Osteocyte (in vitro differentiated cells): Measurements from ENCODE around the gene NDFIP2. TPM values are rescaled to one million over a fixed set of nuclear protein-coding genes. Genes with fewer than 3 reads are reported as not detected.

Experiments used
- DNase-seq: peaks from one replicate; pipeline ENCODE4 v3.0.0; 2021; ENCODE audit warnings: mixed read lengths; ENCODE audit not compliant: unreplicated experiment; ENCODE audit errors: extremely low spot score
- H3K27ac Mint-ChIP-seq: one replicate; pipeline ENCODE4 v1.8.0; 2021; ENCODE audit warnings: mild to moderate bottlenecking, mixed read lengths; ENCODE audit not compliant: unreplicated experiment
- H3K27me3 Mint-ChIP-seq: one replicate; pipeline ENCODE4 v1.8.0; 2021; ENCODE audit warnings: mixed read lengths; ENCODE audit not compliant: unreplicated experiment
- H3K36me3 Mint-ChIP-seq: one replicate; pipeline ENCODE4 v1.8.0; 2021; ENCODE audit warnings: mixed read lengths; ENCODE audit not compliant: unreplicated experiment
- H3K4me1 Mint-ChIP-seq: one replicate; pipeline ENCODE4 v1.8.0; 2021; ENCODE audit warnings: mixed read lengths; ENCODE audit not compliant: unreplicated experiment
- H3K4me3 Mint-ChIP-seq: one replicate; pipeline ENCODE4 v1.8.0; 2021; ENCODE audit warnings: mild to moderate bottlenecking, moderate library complexity, mixed read lengths; ENCODE audit not compliant: unreplicated experiment
- H3K9me3 Mint-ChIP-seq: one replicate; pipeline ENCODE4 v1.8.0; 2021; ENCODE audit warnings: mixed read lengths; ENCODE audit not compliant: unreplicated experiment
- CTCF ChIP-seq: fragments of 200-600 bp; sonication (generic); IDR thresholded peaks from 2 replicates; pipeline ENCODE4 v1.5.0; 2021; ENCODE audit warnings: antibody characterized with exemption, mild to moderate bottlenecking, moderate library complexity
- total RNA-seq: library from RNA; stranded (reverse); gene quantifications from 2 replicates; pipeline ENCODE4 v1.2.1, GENCODE V29; 2021

The NDFIP2 gene
- total RNA-seq, 1 donor from 2014 or later, result 30.6 TPM

- Mint-ChIP-seq H3K27ac (no peak overlapping the region), H3K4me1 (no peaks in the 10 kb centered on the region), H3K27me3 (peaks cover 21% of the 10 kb centered on the region), H3K36me3 (no peaks in the 10 kb centered on the region), H3K9me3 (no peaks in the 10 kb centered on the region), H3K4me3 (no peak overlapping the region)
- no peak for TF ChIP-seq CTCF
- DNase-seq, result no peak
Observed at GRCh38 chr13:79457948-79458347, 23.0 kb upstream of the NDFIP2 start.

- Mint-ChIP-seq H3K27ac (no peak overlapping the region), H3K36me3 (no peaks in the 10 kb centered on the region), H3K4me1 (no peaks in the 10 kb centered on the region), H3K9me3 (no peaks in the 10 kb centered on the region), H3K4me3 (no peak overlapping the region), H3K27me3 (peaks cover 19% of the 10 kb centered on the region)
- TF ChIP-seq CTCF, result no peak
- DNase-seq, result no peak
Observed at GRCh38 chr13:79458436-79458835, 22.5 kb upstream of the NDFIP2 start.

- DNase-seq, result no peak
- no peak overlapping the region for H3K27ac Mint-ChIP-seq
- TF ChIP-seq CTCF, result no peak
- H3K9me3 Mint-ChIP-seq, result no peaks in the 10 kb centered on the region
- H3K4me1 Mint-ChIP-seq, result no peaks in the 10 kb centered on the region
- H3K4me3 Mint-ChIP-seq, result no peak overlapping the region
- H3K36me3 Mint-ChIP-seq, result no peaks in the 10 kb centered on the region
- peaks cover 18% of the 10 kb centered on the region for H3K27me3 Mint-ChIP-seq
Observed at GRCh38 chr13:79459906-79460305, 21.0 kb upstream of the NDFIP2 start.

GRCh38 chr13:79462895-79463294, 18.1 kb upstream of the NDFIP2 start:
- no peak for TF ChIP-seq CTCF
- no peak overlapping the region for H3K4me3 Mint-ChIP-seq
- no peaks in the 10 kb centered on the region for H3K4me1 Mint-ChIP-seq
- H3K27ac Mint-ChIP-seq, result no peak overlapping the region
- no peaks in the 10 kb centered on the region for H3K36me3 Mint-ChIP-seq
- no peak for DNase-seq
- H3K9me3 Mint-ChIP-seq, result no peaks in the 10 kb centered on the region
- peaks cover 23% of the 10 kb centered on the region for H3K27me3 Mint-ChIP-seq

- no peak for TF ChIP-seq CTCF
- Mint-ChIP-seq H3K27me3 (peaks cover 29% of the 10 kb centered on the region), H3K36me3 (no peaks in the 10 kb centered on the region), H3K9me3 (no peaks in the 10 kb centered on the region), H3K27ac (no peak overlapping the region), H3K4me1 (no peaks in the 10 kb centered on the region), H3K4me3 (no peak overlapping the region)
- DNase-seq, result no peak
Observed at GRCh38 chr13:79463604-79464003, 17.4 kb upstream of the NDFIP2 start.
